Activated naive CD4-positive, alpha-beta T cell treated with anti-CD3 and anti-CD28 coated beads, Interleukin-2, amount 50 U/mL, for 72 hours (primary cell): ENCODE results near the gene GRID2IP. TPM values are rescaled to one million over a fixed set of nuclear protein-coding genes. Genes with fewer than 3 reads are reported as not detected.

Experiments used
- ATAC-seq, 2 donors: fragments of 150-1000 bp; cut with Tn5 transposase; 2 replicates each; pipeline ENCODE4 v1.10.0; 2021; ENCODE audit warnings: mild to moderate bottlenecking in 2 of 2, moderate library complexity in 2 of 2
- DNase-seq, 2 donors: peaks; one replicate each; pipeline ENCODE4 v3.0.0; 2021 to 2022; ENCODE audit warnings: low spot score in 2 of 2
- H3K27ac Mint-ChIP-seq, 2 donors: one replicate each; pipeline ENCODE4 v1.8.0; 2022; ENCODE audit warnings: mild to moderate bottlenecking in 2 of 2, mixed read lengths in 2 of 2
- H3K36me3 Mint-ChIP-seq, 2 donors: one replicate each; pipeline ENCODE4 v1.8.0; 2022; ENCODE audit warnings: mixed read lengths in 2 of 2
- H3K9me3 Mint-ChIP-seq, 2 donors: one replicate each; pipeline ENCODE4 v1.8.0; 2022; ENCODE audit warnings: mixed read lengths in 2 of 2
- total RNA-seq, 2 donors: library from RNA; stranded (reverse); gene quantifications; one replicate each; pipeline ENCODE4 v1.2.3, GENCODE V29; 2022

Gene GRID2IP
- total RNA-seq, 2 donors from 2014 or later, result 0.21 to 0.30 TPM

- H3K27ac Mint-ChIP-seq, result no peak overlapping the region
- H3K9me3 Mint-ChIP-seq, result no peaks in the 10 kb centered on the region
- ATAC-seq, result peak; percentile 59 to 84
- H3K36me3 Mint-ChIP-seq, result no peaks in the 10 kb centered on the region
- DNase-seq, result no peak
Observed at GRCh38 chr7:6571160-6571779, 20.0 kb upstream of the GRID2IP start.

GRCh38 chr7:6567886-6568285 is 16.6 kb upstream of the GRID2IP start:
- ATAC-seq (no peak), DNase-seq (no peak)
- H3K9me3 Mint-ChIP-seq, result no peaks in the 10 kb centered on the region
- H3K27ac Mint-ChIP-seq, result no peak overlapping the region
- H3K36me3 Mint-ChIP-seq, result no peaks in the 10 kb centered on the region

- H3K27ac Mint-ChIP-seq, result no peak overlapping the region
- H3K9me3 Mint-ChIP-seq, result no peaks in the 10 kb centered on the region
- ATAC-seq, result no peak
- no peak for DNase-seq
- H3K36me3 Mint-ChIP-seq, result no peaks in the 10 kb centered on the region
Observed at GRCh38 chr7:6565655-6566054, 14.4 kb upstream of the GRID2IP start.

- no peaks in the 10 kb centered on the region for H3K36me3 Mint-ChIP-seq
- no peaks in the 10 kb centered on the region for H3K9me3 Mint-ChIP-seq
- H3K27ac Mint-ChIP-seq, result no peak overlapping the region
- DNase-seq, result no peak
- ATAC-seq, result no peak
Observed at GRCh38 chr7:6563936-6564770, 12.9 kb upstream of the GRID2IP start.

GRCh38 chr7:6562106-6562505 is 10.8 kb upstream of the GRID2IP start:
- ATAC-seq, result no peak
- no peak for DNase-seq
- Mint-ChIP-seq H3K9me3 (no peaks in the 10 kb centered on the region), H3K27ac (no peak overlapping the region), H3K36me3 (no peaks in the 10 kb centered on the region)

GRCh38 chr7:6559896-6560295 is 8.6 kb upstream of the GRID2IP start:
- ATAC-seq (no peak), DNase-seq (no peak)
- H3K36me3 Mint-ChIP-seq, result no peaks in the 10 kb centered on the region
- H3K27ac Mint-ChIP-seq, result no peak overlapping the region
- no peaks in the 10 kb centered on the region for H3K9me3 Mint-ChIP-seq

GRCh38 chr7:6558837-6559236 is 7.6 kb upstream of the GRID2IP start:
- no peaks in the 10 kb centered on the region for H3K9me3 Mint-ChIP-seq

GRCh38 chr7:6556196-6556595 is 4.9 kb upstream of the GRID2IP start:
- H3K36me3 Mint-ChIP-seq, result no peaks in the 10 kb centered on the region
- H3K27ac Mint-ChIP-seq, result no peak overlapping the region
- H3K9me3 Mint-ChIP-seq, result no peaks in the 10 kb centered on the region
- no peak for DNase-seq
- ATAC-seq, result peak in 1 of 2 donors; percentile 28

More at GRCh38 chr7:6558837-6559236, 7.6 kb upstream of the GRID2IP start:
- peak in 1 of 2 donors; percentile 40 for ATAC-seq
- H3K36me3 Mint-ChIP-seq, result no peaks in the 10 kb centered on the region
- H3K27ac Mint-ChIP-seq, result no peak overlapping the region
- DNase-seq, result no peak

- DNase-seq, result no peak
- ATAC-seq, result peak in 1 of 2 donors; percentile 41
- peak overlapping the region; percentile 46 to 95 for H3K27ac Mint-ChIP-seq
- no peaks in the 10 kb centered on the region for H3K36me3 Mint-ChIP-seq
- no peaks in the 10 kb centered on the region for H3K9me3 Mint-ChIP-seq
Observed at GRCh38 chr7:6554848-6555247, 3.6 kb upstream of the GRID2IP start.

GRCh38 chr7:6553448-6554044 is 2.3 kb upstream of the GRID2IP start:
- ATAC-seq, result peak in 1 of 2 donors; percentile 34
- Mint-ChIP-seq H3K9me3 (no peaks in the 10 kb centered on the region), H3K27ac (peak overlapping the region in 1 of 2 donors; percentile 9), H3K36me3 (no peaks in the 10 kb centered on the region)
- DNase-seq, result no peak

- no peak for ATAC-seq
Observed at GRCh38 chr7:6547400-6547799, 3.9 kb downstream of the GRID2IP start.

GRCh38 chr7:6546498-6547251 is 4.6 kb downstream of the GRID2IP start:
- ATAC-seq, result no peak
- Mint-ChIP-seq H3K36me3 (no peaks in the 10 kb centered on the region), H3K9me3 (no peaks in the 10 kb centered on the region)

More at GRCh38 chr7:6547400-6547799, 3.9 kb downstream of the GRID2IP start:
- Mint-ChIP-seq H3K27ac (no peak overlapping the region), H3K9me3 (no peaks in the 10 kb centered on the region), H3K36me3 (no peaks in the 10 kb centered on the region)
- DNase-seq, result no peak

GRCh38 chr7:6545398-6546126 is 5.7 kb downstream of the GRID2IP start:
- Mint-ChIP-seq H3K36me3 (no peaks in the 10 kb centered on the region), H3K27ac (no peak overlapping the region), H3K9me3 (no peaks in the 10 kb centered on the region)
- no peak for DNase-seq
- ATAC-seq, result no peak

More at GRCh38 chr7:6546498-6547251, 4.6 kb downstream of the GRID2IP start:
- DNase-seq, result no peak
- H3K27ac Mint-ChIP-seq, result no peak overlapping the region

GRCh38 chr7:6542368-6542767 is 8.9 kb downstream of the GRID2IP start:
- Mint-ChIP-seq H3K9me3 (no peaks in the 10 kb centered on the region), H3K27ac (no peak overlapping the region), H3K36me3 (no peaks in the 10 kb centered on the region)
- no peak for DNase-seq
- no peak for ATAC-seq

- ATAC-seq (peak; percentile 36 to 79), DNase-seq (peak in 1 of 2 donors; percentile 71)
- H3K9me3 Mint-ChIP-seq, result no peaks in the 10 kb centered on the region
- H3K36me3 Mint-ChIP-seq, result no peaks in the 10 kb centered on the region
- no peak overlapping the region for H3K27ac Mint-ChIP-seq
Observed at GRCh38 chr7:6536262-6537260, 14.7 kb downstream of the GRID2IP start.
